ENCODE data around the gene PRUNE1. TPM values are rescaled to one million over a fixed set of nuclear protein-coding genes. Genes with fewer than 3 reads are reported as not detected.

Gene PRUNE1
- total and polyA plus RNA-seq, 2 donors (not counting 1 experiment from before 2014, with no cell fraction given): 6.3 to 16.6 TPM

GRCh38 chr1:150981805-150982712 lies 26.2 kb upstream of the PRUNE1 start, which contains the start of gene ANXA9:
Gene ANXA9 (plus strand): TSS chr1:150982292. CDS start chr1:150983106, 814 bp downstream.
- Histone ChIP-seq H2AFZ (ENCODE audit: low read length) (no peak within 1 kb of the TSS), H3K9ac (ENCODE audit: insufficient read depth, low read length) (no peak within 1 kb of the TSS), H3K36me3 (ENCODE audit: control insufficient read depth, insufficient read depth, low read length) (no peaks in the 10 kb centered on the region), H3K4me3 (replicated peaks in 1 of 4; ENCODE audit: control extremely low read depth in 1 of 4, insufficient read depth in 1 of 4, low read depth in 3 of 4, low read length in 4 of 4) (no peak within 1 kb of the TSS), H3K27me3 (ENCODE audit: control insufficient read depth, insufficient read depth, low read length) (no peaks in the 10 kb centered on the region), H3K79me2 (ENCODE audit: control insufficient read depth, insufficient read depth, low read length) (no peaks in the 10 kb centered on the region), H4K20me1 (ENCODE audit: control insufficient read depth, extremely low read depth, insufficient read depth, low read length) (no peaks in the 10 kb centered on the region), H3K4me1 (ENCODE audit: control insufficient read depth, extremely low read depth, insufficient read depth, low read length) (peaks cover 12% of the 10 kb centered on the region), H3K27ac (ENCODE audit: insufficient read depth, low read length) (no peak within 1 kb of the TSS), H3K9me3 (ENCODE audit: control insufficient read depth, insufficient read depth, low read depth, low read length) (no peaks in the 10 kb centered on the region), H3K4me2 (ENCODE audit: extremely low read depth, insufficient read depth, low read length) (no peak within 1 kb of the TSS)
- TF ChIP-seq CTCF (conservative IDR thresholded peaks at IDR 0.05 in 1 of 2, IDR thresholded peaks at IDR 0.05 in 1 of 2; ENCODE audit: low read depth in 1 of 2, low read length in 2 of 2) (no peak), EZH2 (IDR thresholded peaks at IDR 0.05; ENCODE audit: low read length, missing control alignments) (no peak)
- no peak for DNase-seq (ENCODE audit: low read depth in 2 of 2)

- Histone ChIP-seq H3K4me2 (ENCODE audit: extremely low read depth, insufficient read depth, low read length) (no peak overlapping the region), H3K9me3 (ENCODE audit: control insufficient read depth, insufficient read depth, low read depth, low read length) (no peaks in the 10 kb centered on the region), H3K4me3 (replicated peaks in 1 of 4; ENCODE audit: control extremely low read depth in 1 of 4, insufficient read depth in 1 of 4, low read depth in 3 of 4, low read length in 4 of 4) (no peak overlapping the region), H3K36me3 (ENCODE audit: control insufficient read depth, insufficient read depth, low read length) (no peaks in the 10 kb centered on the region), H3K79me2 (ENCODE audit: control insufficient read depth, insufficient read depth, low read length) (no peaks in the 10 kb centered on the region), H3K27me3 (ENCODE audit: control insufficient read depth, insufficient read depth, low read length) (no peaks in the 10 kb centered on the region), H3K4me1 (ENCODE audit: control insufficient read depth, extremely low read depth, insufficient read depth, low read length) (no peaks in the 10 kb centered on the region), H4K20me1 (ENCODE audit: control insufficient read depth, extremely low read depth, insufficient read depth, low read length) (no peaks in the 10 kb centered on the region), H3K9ac (ENCODE audit: insufficient read depth, low read length) (no peak overlapping the region), H3K27ac (ENCODE audit: insufficient read depth, low read length) (no peak overlapping the region), H2AFZ (ENCODE audit: low read length) (no peak overlapping the region)
- no peak for TF ChIP-seq CTCF (conservative IDR thresholded peaks at IDR 0.05 in 1 of 2, IDR thresholded peaks at IDR 0.05 in 1 of 2; ENCODE audit: low read depth in 1 of 2, low read length in 2 of 2)
- no peak for TF ChIP-seq EZH2 (IDR thresholded peaks at IDR 0.05; ENCODE audit: low read length, missing control alignments)
- DNase-seq (ENCODE audit: low read depth in 2 of 2): no peak
Measured at GRCh38 chr1:150985179-150985825, 22.9 kb upstream of the PRUNE1 start.

GRCh38 chr1:150987924-150988323 lies 20.3 kb upstream of the PRUNE1 start:
- no peaks in the 10 kb centered on the region for H3K9me3 ChIP-seq (ENCODE audit: control insufficient read depth, insufficient read depth, low read depth, low read length)
- DNase-seq (ENCODE audit: low read depth in 2 of 2): no peak
- H3K36me3 ChIP-seq (ENCODE audit: control insufficient read depth, insufficient read depth, low read length): no peaks in the 10 kb centered on the region
- H2AFZ ChIP-seq (ENCODE audit: low read length): no peak overlapping the region
- H3K27ac ChIP-seq (ENCODE audit: insufficient read depth, low read length): no peak overlapping the region
- H3K9ac ChIP-seq (ENCODE audit: insufficient read depth, low read length): no peak overlapping the region
- H4K20me1 ChIP-seq (ENCODE audit: control insufficient read depth, extremely low read depth, insufficient read depth, low read length): no peaks in the 10 kb centered on the region
- H3K4me2 ChIP-seq (ENCODE audit: extremely low read depth, insufficient read depth, low read length): no peak overlapping the region
- no peaks in the 10 kb centered on the region for H3K79me2 ChIP-seq (ENCODE audit: control insufficient read depth, insufficient read depth, low read length)
- no peak for TF ChIP-seq EZH2 (IDR thresholded peaks at IDR 0.05; ENCODE audit: low read length, missing control alignments)
- TF ChIP-seq CTCF (conservative IDR thresholded peaks at IDR 0.05 in 1 of 2, IDR thresholded peaks at IDR 0.05 in 1 of 2; ENCODE audit: low read depth in 1 of 2, low read length in 2 of 2): no peak
- no peaks in the 10 kb centered on the region for H3K4me1 ChIP-seq (ENCODE audit: control insufficient read depth, extremely low read depth, insufficient read depth, low read length)
- no peaks in the 10 kb centered on the region for H3K27me3 ChIP-seq (ENCODE audit: control insufficient read depth, insufficient read depth, low read length)
- no peak overlapping the region for H3K4me3 ChIP-seq (replicated peaks in 1 of 4; ENCODE audit: control extremely low read depth in 1 of 4, insufficient read depth in 1 of 4, low read depth in 3 of 4, low read length in 4 of 4)
